Measurements from ENCODE around the gene MYOM1. TPM values are rescaled to one million over a fixed set of nuclear protein-coding genes. Genes with fewer than 3 reads are reported as not detected.
"Not testable (repeated sequence)": the region's sequence is repeated elsewhere in the genome, so short reads cannot be mapped to it uniquely, and the experiment has no call there.

The MYOM1 gene
- total RNA-seq, 1 donor from 2014 or later: 2.5 TPM

- H3K4me1 ChIP-seq: no peaks in the 10 kb centered on the region
- intact Hi-C loops (cut with DNase I): no loop called here
- no peaks in the 10 kb centered on the region for H3K27me3 ChIP-seq
- DNase-seq: no peak
- no peaks in the 10 kb centered on the region for H3K36me3 ChIP-seq
- no peaks in the 10 kb centered on the region for H3K9me3 ChIP-seq
- no peak overlapping the region for H3K27ac ChIP-seq
- peak; percentile 21 for ATAC-seq
- no peak overlapping the region for H3K4me3 ChIP-seq
- TF ChIP-seq CTCF (IDR thresholded peaks at IDR 0.05): no peak
Measured at GRCh38 chr18:3052411-3052758, 167.4 kb downstream of the MYOM1 start.

GRCh38 chr18:3051718-3052410 is 167.9 kb downstream of the MYOM1 start:
- Histone ChIP-seq H3K27ac (no peak overlapping the region), H3K36me3 (no peaks in the 10 kb centered on the region), H3K27me3 (no peaks in the 10 kb centered on the region), H3K4me3 (no peak overlapping the region), H3K4me1 (no peaks in the 10 kb centered on the region), H3K9me3 (no peaks in the 10 kb centered on the region)
- ATAC-seq (peak; percentile 87), DNase-seq (no peak)
- intact Hi-C loops (cut with DNase I): no loop called here
- TF ChIP-seq CTCF (IDR thresholded peaks at IDR 0.05): no peak

GRCh38 chr18:3049897-3050454 is 169.8 kb downstream of the MYOM1 start:
- intact Hi-C loops (cut with DNase I); DNase-seq; H3K27me3 ChIP-seq; H3K27ac ChIP-seq; H3K9me3 ChIP-seq; H3K36me3 ChIP-seq; H3K4me1 ChIP-seq; ATAC-seq; H3K4me3 ChIP-seq: not testable (repeated sequence)

GRCh38 chr18:3048820-3049349 is 170.9 kb downstream of the MYOM1 start:
- no peak for ATAC-seq
- intact Hi-C loops (cut with DNase I): no loop called here

GRCh38 chr18:3048121-3048520 is 171.6 kb downstream of the MYOM1 start:
- DNase-seq (no peak), ATAC-seq (no peak)
- H3K4me3 ChIP-seq: no peak overlapping the region
- H3K9me3 ChIP-seq: no peaks in the 10 kb centered on the region
- peaks cover 7% of the 10 kb centered on the region for H3K4me1 ChIP-seq
- intact Hi-C loops (cut with DNase I): no loop called here
- H3K27me3 ChIP-seq: no peaks in the 10 kb centered on the region
- no peaks in the 10 kb centered on the region for H3K36me3 ChIP-seq
- no peak overlapping the region for H3K27ac ChIP-seq
- no peak for TF ChIP-seq CTCF (IDR thresholded peaks at IDR 0.05)

More at GRCh38 chr18:3048820-3049349, 170.9 kb downstream of the MYOM1 start:
- no peak for TF ChIP-seq CTCF (IDR thresholded peaks at IDR 0.05)
- H3K36me3 ChIP-seq: no peaks in the 10 kb centered on the region
- no peak overlapping the region for H3K4me3 ChIP-seq
- no peaks in the 10 kb centered on the region for H3K9me3 ChIP-seq
- no peak for DNase-seq
- H3K27ac ChIP-seq: no peak overlapping the region
- H3K4me1 ChIP-seq: peaks cover 7% of the 10 kb centered on the region
- H3K27me3 ChIP-seq: no peaks in the 10 kb centered on the region

GRCh38 chr18:3046216-3046808 is 173.5 kb downstream of the MYOM1 start:
- Histone ChIP-seq H3K27me3 (no peaks in the 10 kb centered on the region), H3K36me3 (no peaks in the 10 kb centered on the region), H3K27ac (no peak overlapping the region), H3K4me3 (no peak overlapping the region), H3K4me1 (peaks cover 7% of the 10 kb centered on the region), H3K9me3 (no peaks in the 10 kb centered on the region)
- no peak for TF ChIP-seq CTCF (IDR thresholded peaks at IDR 0.05)
- intact Hi-C loops (cut with DNase I): no loop called here
- ATAC-seq (no peak), DNase-seq (no peak)

All from upper lobe of right lung (tissue), 1 donor.